Measurements from ENCODE around the gene SLC50A1. TPM values are rescaled to one million over a fixed set of nuclear protein-coding genes. Genes with fewer than 3 reads are reported as not detected.
A peak's percentile ranks its signal among the peaks of the same experiment; 100 is the strongest.

Gene SLC50A1
- total RNA-seq, 1 experiment from 2014 or later = 39.0 TPM

- no peak for TF ChIP-seq ATF2 (CRISPR knock-in tag; IDR thresholded peaks at IDR 0.05; ENCODE audit: borderline replicate concordance, low read depth)
These were observed 38.0 kb downstream of the SLC50A1 start, which contains the start of gene TRIM46 (continued) for GRCh38 chr1:155173478-155174323.

GRCh38 chr1:155174324-155175280, 39.0 kb downstream of the SLC50A1 start:
- H3K9me3 Mint-ChIP-seq = no peaks in the 10 kb centered on the region
- peak; percentile 75 for DNase-seq (ENCODE audit: low spot score)
- CTCF ChIA-PET = interaction anchor here (0.7 to 12.2 kb wide), 31 partner anchors 8 to 1003 kb away, joined by 3 to 605 read pairs (median 13); partner anchors contain the start of genes ADAM15, DPM3, EFNA1 and EFNA3
- POLR2A ChIA-PET = interaction anchor here (0.5 to 5.2 kb wide), 6 partner anchors 20 to 46 kb away, joined by 3 to 83 read pairs (median 4); no protein-coding TSS in a partner anchor
- peaks cover 32% of the 10 kb centered on the region for H3K36me3 Mint-ChIP-seq
- peak; percentile 20 for ATAC-seq
- no peaks in the 10 kb centered on the region for H3K27me3 Mint-ChIP-seq (ENCODE audit: low read depth)
- H3K4me3 Mint-ChIP-seq = peak overlapping the region; percentile 94
- peaks cover 29% of the 10 kb centered on the region for H3K4me1 Mint-ChIP-seq
- peak overlapping the region; percentile 89 for H3K27ac Mint-ChIP-seq
- no peak for TF ChIP-seq USF2 (CRISPR knock-in tag; IDR thresholded peaks at IDR 0.05)
- no peak for TF ChIP-seq EMX1 (CRISPR knock-in tag; IDR thresholded peaks at IDR 0.05)
- TF ChIP-seq MXD4 (CRISPR knock-in tag; IDR thresholded peaks at IDR 0.05; ENCODE audit: borderline replicate concordance) = no peak
- TF ChIP-seq ZNF396 (CRISPR knock-in tag; IDR thresholded peaks at IDR 0.05; ENCODE audit: borderline replicate concordance) = no peak
- no peak for TF ChIP-seq ATF2 (CRISPR knock-in tag; IDR thresholded peaks at IDR 0.05; ENCODE audit: borderline replicate concordance, low read depth)
- TF ChIP-seq NR2C2 (CRISPR knock-in tag; IDR thresholded peaks at IDR 0.05) = no peak
- no peak for TF ChIP-seq USF1 (CRISPR knock-in tag; IDR thresholded peaks at IDR 0.05)
- TF ChIP-seq MLX (CRISPR knock-in tag; IDR thresholded peaks at IDR 0.05) = no peak
- TF ChIP-seq ZNF425 (CRISPR knock-in tag; conservative IDR thresholded peaks at IDR 0.05) = no peak
- no peak for TF ChIP-seq IRF2 (CRISPR knock-in tag; IDR thresholded peaks at IDR 0.05; ENCODE audit: borderline replicate concordance, low read depth)
- TF ChIP-seq CBFB (CRISPR knock-in tag; IDR thresholded peaks at IDR 0.05; ENCODE audit: low read depth) = no peak
- TF ChIP-seq ZSCAN18 (CRISPR knock-in tag; IDR thresholded peaks at IDR 0.05) = no peak
- no peak for TF ChIP-seq ZNF317 (CRISPR knock-in tag; IDR thresholded peaks at IDR 0.05; ENCODE audit: borderline replicate concordance, low read depth)
- no peak for TF ChIP-seq OVOL2 (CRISPR knock-in tag; IDR thresholded peaks at IDR 0.05; ENCODE audit: borderline replicate concordance)
- TF ChIP-seq CREB1 (CRISPR knock-in tag; IDR thresholded peaks at IDR 0.05) = no peak
- TF ChIP-seq ARID4B (CRISPR knock-in tag; IDR thresholded peaks at IDR 0.05; ENCODE audit: borderline replicate concordance) = peak; percentile 43; the same call in 1 of the 2 replicates
- TF ChIP-seq TCF7 (CRISPR knock-in tag; IDR thresholded peaks at IDR 0.05; ENCODE audit: low read depth) = no peak

Measured in WTC11 (cell line).